ENCODE results near the gene TECPR2.
A peak's percentile ranks its signal among the peaks of the same experiment; 100 is the strongest.

The TECPR2 gene

GRCh38 chr14:102317564-102318248 is 45.0 kb upstream of the TECPR2 start:
- H3K4me3 ChIP-seq (ENCODE audit: low read depth in 1 of 2, low read length in 1 of 2) = peak overlapping the region; percentile 68 to 79
- peak overlapping the region; percentile 91 for H3K27ac ChIP-seq
- H3K4me1 ChIP-seq (ENCODE audit: control insufficient read depth in 1 of 2, insufficient read depth in 1 of 2, low read depth in 1 of 2, low read length in 1 of 2) = peaks cover 54 to 55% of the 10 kb centered on the region in 2 experiments
- no peaks in the 10 kb centered on the region for H3K36me3 ChIP-seq
- TF ChIP-seq CTCF (IDR thresholded peaks at IDR 0.05) = no peak
- H3K27me3 ChIP-seq = no peaks in the 10 kb centered on the region
- H3K9me3 ChIP-seq = no peaks in the 10 kb centered on the region

- Histone ChIP-seq H3K4me3 (ENCODE audit: low read depth in 1 of 2, low read length in 1 of 2) (peak overlapping the region; percentile 73 to 82), H3K9me3 (no peaks in the 10 kb centered on the region), H3K27me3 (no peaks in the 10 kb centered on the region), H3K27ac (peak overlapping the region; percentile 91), H3K4me1 (ENCODE audit: control insufficient read depth in 1 of 2, insufficient read depth in 1 of 2, low read depth in 1 of 2, low read length in 1 of 2) (peaks cover 52 to 53% of the 10 kb centered on the region in 2 experiments), H3K36me3 (no peaks in the 10 kb centered on the region)
- TF ChIP-seq CTCF (IDR thresholded peaks at IDR 0.05) = no peak
Observed at GRCh38 chr14:102318781-102319276, 43.9 kb upstream of the TECPR2 start.

GRCh38 chr14:102319351-102320032 is 43.2 kb upstream of the TECPR2 start, which contains the start of gene ZNF839:
ZNF839 (plus strand) TSS chr14:102319746; CDS start chr14:102319766, 20 bp downstream.
- peak within 1 kb of the TSS; percentile 73 to 82 for H3K4me3 ChIP-seq (ENCODE audit: low read depth in 1 of 2, low read length in 1 of 2)
- no peaks in the 10 kb centered on the region for H3K9me3 ChIP-seq
- H3K4me1 ChIP-seq (ENCODE audit: control insufficient read depth in 1 of 2, insufficient read depth in 1 of 2, low read depth in 1 of 2, low read length in 1 of 2) = peaks cover 46% of the 10 kb centered on the region in 2 experiments
- H3K27me3 ChIP-seq = no peaks in the 10 kb centered on the region
- H3K36me3 ChIP-seq = no peaks in the 10 kb centered on the region
- H3K27ac ChIP-seq = peak within 1 kb of the TSS; percentile 91
- TF ChIP-seq CTCF (IDR thresholded peaks at IDR 0.05) = no peak

GRCh38 chr14:102320033-102320660 is 42.6 kb upstream of the TECPR2 start:
- no peaks in the 10 kb centered on the region for H3K27me3 ChIP-seq
- peak overlapping the region; percentile 73 to 82 for H3K4me3 ChIP-seq (ENCODE audit: low read depth in 1 of 2, low read length in 1 of 2)
- H3K27ac ChIP-seq = peak overlapping the region; percentile 91
- H3K36me3 ChIP-seq = no peaks in the 10 kb centered on the region
- no peak for TF ChIP-seq CTCF (IDR thresholded peaks at IDR 0.05)
- peaks cover 41% of the 10 kb centered on the region in 2 experiments for H3K4me1 ChIP-seq (ENCODE audit: control insufficient read depth in 1 of 2, insufficient read depth in 1 of 2, low read depth in 1 of 2, low read length in 1 of 2)
- H3K9me3 ChIP-seq = no peaks in the 10 kb centered on the region

- Histone ChIP-seq H3K27ac (peak overlapping the region; percentile 91), H3K27me3 (no peaks in the 10 kb centered on the region), H3K9me3 (no peaks in the 10 kb centered on the region), H3K4me3 (ENCODE audit: low read depth in 1 of 2, low read length in 1 of 2) (peak overlapping the region in 1 of 2 experiments; percentile 73), H3K36me3 (peaks cover 5% of the 10 kb centered on the region), H3K4me1 (ENCODE audit: control insufficient read depth in 1 of 2, insufficient read depth in 1 of 2, low read depth in 1 of 2, low read length in 1 of 2) (peaks cover 40 to 41% of the 10 kb centered on the region in 2 experiments)
- no peak for TF ChIP-seq CTCF (IDR thresholded peaks at IDR 0.05)
Observed at GRCh38 chr14:102320671-102321455, 41.9 kb upstream of the TECPR2 start.

Data from neutrophil (primary cell).